ENCODE measurements around the gene ADAM12. TPM values are rescaled to one million over a fixed set of nuclear protein-coding genes. Genes with fewer than 3 reads are reported as not detected.

ADAM12 gene
- total and polyA plus RNA-seq, 2 donors, result 0.96 to 4.6 TPM

DNA sequence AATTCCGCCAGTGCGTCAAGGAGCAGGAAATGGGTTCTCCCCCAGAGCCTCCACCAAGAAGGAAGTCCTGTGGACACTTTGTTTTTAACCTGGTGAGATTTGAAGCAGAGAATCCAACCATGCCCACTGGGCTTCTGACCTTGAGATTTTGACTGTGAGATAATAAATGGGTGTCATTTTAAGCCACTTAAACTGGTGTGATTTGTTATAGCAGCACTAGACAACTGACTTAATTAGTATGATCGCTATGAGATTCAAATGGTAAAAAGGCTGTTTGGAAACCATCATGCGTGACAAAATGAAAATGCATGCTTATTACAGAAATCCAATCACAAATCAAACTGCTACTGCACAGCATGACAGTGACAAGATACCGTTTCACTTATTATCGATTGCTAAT lies 98.0 kb downstream of the ADAM12 start:
- H3K4me3 ChIP-seq (ENCODE audit: low read length in 2 of 2), result no peak overlapping the region
- no peak for DNase-seq (ENCODE audit: low read depth in 6 of 9, low spot score in 9 of 9)
- H3K4me1 ChIP-seq (ENCODE audit: control insufficient read depth in 2 of 2, insufficient read depth in 2 of 2, low read length in 2 of 2), result no peaks in the 10 kb centered on the region
- 86% methylated on average over 6 of the region's 6 CpGs for WGBS
- no peak overlapping the region for H3K27ac ChIP-seq (ENCODE audit: low read depth in 1 of 2, low read length in 1 of 2)
- H3K36me3 ChIP-seq (ENCODE audit: control insufficient read depth in 2 of 2, insufficient read depth in 2 of 2, low read length in 1 of 2), result no peaks in the 10 kb centered on the region
- no peaks in the 10 kb centered on the region for H3K27me3 ChIP-seq (ENCODE audit: control insufficient read depth in 2 of 2, insufficient read depth in 1 of 2, low read length in 1 of 2)
- no peaks in the 10 kb centered on the region for H3K9me3 ChIP-seq (ENCODE audit: control insufficient read depth in 2 of 2, insufficient read depth in 1 of 2, low read length in 1 of 2)

DNA sequence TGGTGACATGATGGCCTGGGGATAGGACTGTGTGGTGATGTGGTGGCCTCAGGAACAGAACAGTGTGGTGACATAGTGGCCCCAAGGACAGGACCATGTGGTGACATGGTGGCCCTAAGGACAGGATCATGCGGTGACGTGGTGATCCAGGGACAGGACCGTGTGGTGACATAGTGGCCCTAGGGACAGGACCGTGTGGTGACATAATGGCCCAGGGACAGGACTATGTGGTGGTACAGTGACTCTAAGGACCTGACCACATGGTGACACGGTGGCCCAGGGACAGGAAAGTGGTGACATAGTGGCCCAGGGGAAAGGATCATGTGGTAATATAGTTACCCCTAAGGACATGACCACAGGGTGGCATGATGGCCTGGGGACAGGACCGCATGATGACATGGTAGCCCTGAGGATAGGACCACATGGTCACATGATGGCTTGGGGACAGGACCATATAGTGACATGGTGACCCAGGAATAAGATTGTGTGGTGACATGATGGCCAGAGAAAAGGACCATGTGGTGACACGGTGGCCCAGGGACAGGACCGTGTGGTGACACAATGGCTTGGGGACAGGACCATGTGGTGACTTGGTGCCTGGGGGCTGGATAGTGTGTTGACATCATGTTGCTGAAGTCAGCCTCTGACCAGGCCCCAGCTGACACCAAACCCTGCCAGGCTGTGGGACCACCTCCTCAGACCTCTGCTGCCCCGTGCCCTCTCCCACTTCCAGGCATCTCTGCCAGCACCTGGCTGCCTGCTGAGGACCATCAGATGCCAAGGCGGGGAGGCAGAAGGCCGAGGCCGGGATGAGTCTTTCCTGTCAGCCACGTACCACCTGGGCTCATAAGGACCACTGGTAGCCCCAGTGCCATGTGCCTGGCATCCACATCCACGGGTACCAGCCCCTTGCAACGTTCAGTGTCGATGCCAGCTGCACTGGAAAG lies 99.5 kb downstream of the ADAM12 start:
- WGBS, result 91% methylated on average over 16 of the region's 16 CpGs
- no peak overlapping the region for H3K27ac ChIP-seq (ENCODE audit: low read depth in 1 of 2, low read length in 1 of 2)
- H3K36me3 ChIP-seq (ENCODE audit: control insufficient read depth in 2 of 2, insufficient read depth in 2 of 2, low read length in 1 of 2), result no peaks in the 10 kb centered on the region
- H3K4me1 ChIP-seq (ENCODE audit: control insufficient read depth in 2 of 2, insufficient read depth in 2 of 2, low read length in 2 of 2), result no peaks in the 10 kb centered on the region
- no peaks in the 10 kb centered on the region for H3K9me3 ChIP-seq (ENCODE audit: control insufficient read depth in 2 of 2, insufficient read depth in 1 of 2, low read length in 1 of 2)
- no peaks in the 10 kb centered on the region for H3K27me3 ChIP-seq (ENCODE audit: control insufficient read depth in 2 of 2, insufficient read depth in 1 of 2, low read length in 1 of 2)
- H3K4me3 ChIP-seq (ENCODE audit: low read length in 2 of 2), result no peak overlapping the region
- DNase-seq (ENCODE audit: low read depth in 6 of 9, low spot score in 9 of 9), result no peak

DNA sequence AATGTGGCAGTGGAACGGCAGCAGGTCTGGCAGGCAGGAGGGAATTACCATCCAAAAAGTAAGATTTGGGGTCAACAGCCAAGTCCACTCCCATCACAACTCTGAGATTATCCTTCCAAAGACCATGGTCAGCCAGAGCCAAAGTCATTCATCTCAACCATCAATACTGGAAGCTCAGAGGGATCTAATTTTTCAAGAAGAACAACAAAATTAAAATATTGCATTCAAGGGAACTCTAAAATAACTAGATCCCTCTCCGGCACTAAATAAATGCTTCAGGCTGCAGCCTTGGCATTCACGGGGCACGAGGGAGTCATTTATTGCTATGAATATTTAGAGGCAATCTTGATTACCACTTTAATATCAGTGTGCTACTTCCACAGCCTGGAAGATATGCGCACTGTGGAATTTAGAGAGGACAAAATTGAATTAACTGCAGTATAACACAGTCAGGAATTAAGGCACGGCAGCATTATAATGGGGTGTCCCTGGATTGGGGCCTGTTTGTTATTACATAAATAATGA lies 102.0 kb downstream of the ADAM12 start:
- no peaks in the 10 kb centered on the region for H3K4me1 ChIP-seq (ENCODE audit: control insufficient read depth in 2 of 2, insufficient read depth in 2 of 2, low read length in 2 of 2)
- H3K27ac ChIP-seq (ENCODE audit: low read depth in 1 of 2, low read length in 1 of 2), result no peak overlapping the region
- H3K36me3 ChIP-seq (ENCODE audit: control insufficient read depth in 2 of 2, insufficient read depth in 2 of 2, low read length in 1 of 2), result no peaks in the 10 kb centered on the region
- H3K27me3 ChIP-seq (ENCODE audit: control insufficient read depth in 2 of 2, insufficient read depth in 1 of 2, low read length in 1 of 2), result no peaks in the 10 kb centered on the region
- DNase-seq (ENCODE audit: low read depth in 6 of 9, low spot score in 9 of 9), result no peak
- 96% methylated on average over 6 of the region's 6 CpGs for WGBS
- H3K9me3 ChIP-seq (ENCODE audit: control insufficient read depth in 2 of 2, insufficient read depth in 1 of 2, low read length in 1 of 2), result no peaks in the 10 kb centered on the region
- no peak overlapping the region for H3K4me3 ChIP-seq (ENCODE audit: low read length in 2 of 2)

DNA sequence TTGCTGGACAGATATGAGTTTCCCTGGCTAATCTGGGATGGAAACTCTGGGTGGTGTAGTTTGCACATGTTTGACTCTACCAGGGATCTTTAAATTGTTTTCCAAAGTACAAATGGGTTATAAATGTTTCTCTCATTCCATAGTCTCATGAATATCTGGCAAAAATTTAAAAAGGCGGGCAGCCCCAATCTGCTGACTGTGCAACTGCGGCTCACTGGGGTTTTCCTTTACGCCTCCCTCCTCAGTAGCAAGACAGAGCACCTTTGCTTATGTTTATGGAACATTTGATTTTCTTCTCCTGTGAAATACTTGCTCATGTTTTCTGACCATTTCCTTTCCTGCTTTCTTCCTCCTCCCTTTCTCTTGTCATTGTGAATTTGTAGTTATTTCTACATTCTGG lies 105.0 kb downstream of the ADAM12 start:
- H3K4me3 ChIP-seq (ENCODE audit: low read length in 2 of 2), result no peak overlapping the region
- H3K27me3 ChIP-seq (ENCODE audit: control insufficient read depth in 2 of 2, insufficient read depth in 1 of 2, low read length in 1 of 2), result no peaks in the 10 kb centered on the region
- no peaks in the 10 kb centered on the region for H3K4me1 ChIP-seq (ENCODE audit: control insufficient read depth in 2 of 2, insufficient read depth in 2 of 2, low read length in 2 of 2)
- H3K36me3 ChIP-seq (ENCODE audit: control insufficient read depth in 2 of 2, insufficient read depth in 2 of 2, low read length in 1 of 2), result no peaks in the 10 kb centered on the region
- 93% methylated on average over 3 of the region's 3 CpGs for WGBS
- no peak overlapping the region for H3K27ac ChIP-seq (ENCODE audit: low read depth in 1 of 2, low read length in 1 of 2)
- no peaks in the 10 kb centered on the region for H3K9me3 ChIP-seq (ENCODE audit: control insufficient read depth in 2 of 2, insufficient read depth in 1 of 2, low read length in 1 of 2)
- no peak for DNase-seq (ENCODE audit: low read depth in 6 of 9, low spot score in 9 of 9)

DNA sequence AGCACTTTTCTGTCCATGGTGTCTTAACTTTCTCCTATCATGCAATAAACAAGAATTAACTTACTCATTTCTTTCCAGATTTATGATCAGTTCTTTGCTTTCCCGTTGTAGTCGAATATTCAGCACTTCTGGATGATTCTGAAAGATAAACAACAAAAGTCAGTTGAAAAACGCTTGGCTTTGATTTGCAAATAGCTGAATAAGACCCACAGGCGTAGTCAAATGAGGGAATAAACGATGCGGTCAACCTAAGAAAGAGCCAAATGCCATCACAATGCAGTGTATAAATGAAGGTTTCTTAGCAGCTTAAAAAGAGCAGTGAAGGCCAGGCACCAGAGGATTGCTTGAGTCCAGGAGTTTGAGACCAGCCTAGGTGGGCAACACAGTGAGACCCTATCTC lies 109.4 kb downstream of the ADAM12 start:
- no peaks in the 10 kb centered on the region for H3K27me3 ChIP-seq (ENCODE audit: control insufficient read depth in 2 of 2, insufficient read depth in 1 of 2, low read length in 1 of 2)
- H3K9me3 ChIP-seq (ENCODE audit: control insufficient read depth in 2 of 2, insufficient read depth in 1 of 2, low read length in 1 of 2), result no peaks in the 10 kb centered on the region
- H3K4me1 ChIP-seq (ENCODE audit: control insufficient read depth in 2 of 2, insufficient read depth in 2 of 2, low read length in 2 of 2), result no peaks in the 10 kb centered on the region
- no peak overlapping the region for H3K4me3 ChIP-seq (ENCODE audit: low read length in 2 of 2)
- H3K27ac ChIP-seq (ENCODE audit: low read depth in 1 of 2, low read length in 1 of 2), result no peak overlapping the region
- H3K36me3 ChIP-seq (ENCODE audit: control insufficient read depth in 2 of 2, insufficient read depth in 2 of 2, low read length in 1 of 2), result no peaks in the 10 kb centered on the region
- 80% methylated on average over 6 of the region's 6 CpGs for WGBS
- DNase-seq (ENCODE audit: low read depth in 6 of 9, low spot score in 9 of 9), result no peak

DNA sequence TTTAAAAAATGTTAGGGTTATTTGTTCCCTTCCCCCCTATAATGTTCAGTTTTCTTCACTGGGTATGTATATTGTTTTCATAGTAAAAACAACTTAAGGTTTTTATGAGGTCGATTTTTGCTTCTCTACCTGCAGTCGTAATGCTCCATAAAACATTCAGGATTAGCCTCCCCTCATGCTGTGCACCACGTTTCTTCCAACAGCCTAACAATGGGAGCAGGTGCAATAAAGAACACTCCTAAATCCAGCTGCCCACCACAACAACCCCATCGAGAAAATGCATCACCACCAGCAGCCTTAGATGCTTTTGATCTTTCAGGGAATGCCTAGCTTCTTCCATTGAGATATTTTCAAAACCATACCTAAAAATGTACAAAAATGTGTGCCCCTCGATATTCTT lies 111.1 kb downstream of the ADAM12 start:
- H3K27me3 ChIP-seq (ENCODE audit: control insufficient read depth in 2 of 2, insufficient read depth in 1 of 2, low read length in 1 of 2), result no peaks in the 10 kb centered on the region
- WGBS, result 61% methylated on average over 5 of the region's 5 CpGs

DNA sequence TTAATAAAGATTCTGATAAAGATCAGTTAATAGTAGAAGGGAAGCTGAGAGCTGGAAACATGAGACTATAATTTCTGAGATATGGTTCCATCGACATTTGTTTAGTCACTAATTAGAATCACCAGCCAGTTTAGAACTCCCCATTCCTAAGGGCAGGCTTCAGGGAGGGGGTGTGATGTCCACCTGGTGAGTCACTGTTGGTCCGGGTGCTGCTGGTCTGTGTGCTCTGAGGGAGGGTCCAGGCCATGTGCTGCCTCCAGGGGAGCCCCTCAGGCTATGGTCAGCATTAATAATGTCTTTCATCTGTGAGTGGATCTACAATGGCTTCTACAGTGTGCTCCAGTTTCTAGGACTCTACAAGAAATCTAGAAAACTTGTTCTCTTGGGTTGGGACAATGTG lies 115.8 kb downstream of the ADAM12 start:
- no peak for DNase-seq (ENCODE audit: low read depth in 6 of 9, low spot score in 9 of 9)

More for the DNA sequence above, 111.1 kb downstream of the ADAM12 start:
- H3K9me3 ChIP-seq (ENCODE audit: control insufficient read depth in 2 of 2, insufficient read depth in 1 of 2, low read length in 1 of 2), result no peaks in the 10 kb centered on the region
- H3K36me3 ChIP-seq (ENCODE audit: control insufficient read depth in 2 of 2, insufficient read depth in 2 of 2, low read length in 1 of 2), result no peaks in the 10 kb centered on the region
- no peak for DNase-seq (ENCODE audit: low read depth in 6 of 9, low spot score in 9 of 9)
- H3K4me3 ChIP-seq (ENCODE audit: low read length in 2 of 2), result no peak overlapping the region
- H3K4me1 ChIP-seq (ENCODE audit: control insufficient read depth in 2 of 2, insufficient read depth in 2 of 2, low read length in 2 of 2), result no peaks in the 10 kb centered on the region
- H3K27ac ChIP-seq (ENCODE audit: low read depth in 1 of 2, low read length in 1 of 2), result no peak overlapping the region

DNA sequence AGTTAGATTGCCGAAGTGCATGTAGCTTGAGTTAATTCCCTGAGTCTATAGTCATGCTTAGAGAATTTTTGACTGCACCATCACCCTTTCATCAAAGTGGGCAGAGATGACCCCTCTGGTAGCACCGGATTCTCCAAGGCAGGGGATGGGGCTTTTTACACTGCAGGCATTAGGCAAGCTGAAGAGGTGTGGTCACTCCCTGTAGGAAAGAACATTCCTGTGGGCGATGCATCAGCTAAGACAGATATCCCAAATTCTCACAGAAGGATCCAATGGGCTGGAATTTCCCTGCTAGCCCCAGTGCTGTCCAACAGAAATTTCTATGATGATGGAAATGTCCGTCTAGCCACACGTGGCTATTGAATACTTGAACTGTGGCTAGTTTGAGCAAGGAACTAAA lies 118.2 kb downstream of the ADAM12 start:
- no peak for DNase-seq (ENCODE audit: low read depth in 6 of 9, low spot score in 9 of 9)
- Histone ChIP-seq H3K27me3 (ENCODE audit: control insufficient read depth in 2 of 2, insufficient read depth in 1 of 2, low read length in 1 of 2) (no peaks in the 10 kb centered on the region), H3K27ac (ENCODE audit: low read depth in 1 of 2, low read length in 1 of 2) (no peak overlapping the region), H3K36me3 (ENCODE audit: control insufficient read depth in 2 of 2, insufficient read depth in 2 of 2, low read length in 1 of 2) (no peaks in the 10 kb centered on the region), H3K9me3 (ENCODE audit: control insufficient read depth in 2 of 2, insufficient read depth in 1 of 2, low read length in 1 of 2) (peaks cover 0 to 5% of the 10 kb centered on the region in 2 donors), H3K4me3 (ENCODE audit: low read length in 2 of 2) (no peak overlapping the region), H3K4me1 (ENCODE audit: control insufficient read depth in 2 of 2, insufficient read depth in 2 of 2, low read length in 2 of 2) (no peaks in the 10 kb centered on the region)
- 95% methylated on average over 5 of the region's 5 CpGs for WGBS

More for the DNA sequence above, 115.8 kb downstream of the ADAM12 start:
- Histone ChIP-seq H3K27ac (ENCODE audit: low read depth in 1 of 2, low read length in 1 of 2) (no peak overlapping the region), H3K4me1 (ENCODE audit: control insufficient read depth in 2 of 2, insufficient read depth in 2 of 2, low read length in 2 of 2) (no peaks in the 10 kb centered on the region), H3K4me3 (ENCODE audit: low read length in 2 of 2) (no peak overlapping the region), H3K9me3 (ENCODE audit: control insufficient read depth in 2 of 2, insufficient read depth in 1 of 2, low read length in 1 of 2) (no peaks in the 10 kb centered on the region), H3K27me3 (ENCODE audit: control insufficient read depth in 2 of 2, insufficient read depth in 1 of 2, low read length in 1 of 2) (no peaks in the 10 kb centered on the region), H3K36me3 (ENCODE audit: control insufficient read depth in 2 of 2, insufficient read depth in 2 of 2, low read length in 1 of 2) (no peaks in the 10 kb centered on the region)
- WGBS, result 93% methylated on average over 2 of the region's 2 CpGs

DNA sequence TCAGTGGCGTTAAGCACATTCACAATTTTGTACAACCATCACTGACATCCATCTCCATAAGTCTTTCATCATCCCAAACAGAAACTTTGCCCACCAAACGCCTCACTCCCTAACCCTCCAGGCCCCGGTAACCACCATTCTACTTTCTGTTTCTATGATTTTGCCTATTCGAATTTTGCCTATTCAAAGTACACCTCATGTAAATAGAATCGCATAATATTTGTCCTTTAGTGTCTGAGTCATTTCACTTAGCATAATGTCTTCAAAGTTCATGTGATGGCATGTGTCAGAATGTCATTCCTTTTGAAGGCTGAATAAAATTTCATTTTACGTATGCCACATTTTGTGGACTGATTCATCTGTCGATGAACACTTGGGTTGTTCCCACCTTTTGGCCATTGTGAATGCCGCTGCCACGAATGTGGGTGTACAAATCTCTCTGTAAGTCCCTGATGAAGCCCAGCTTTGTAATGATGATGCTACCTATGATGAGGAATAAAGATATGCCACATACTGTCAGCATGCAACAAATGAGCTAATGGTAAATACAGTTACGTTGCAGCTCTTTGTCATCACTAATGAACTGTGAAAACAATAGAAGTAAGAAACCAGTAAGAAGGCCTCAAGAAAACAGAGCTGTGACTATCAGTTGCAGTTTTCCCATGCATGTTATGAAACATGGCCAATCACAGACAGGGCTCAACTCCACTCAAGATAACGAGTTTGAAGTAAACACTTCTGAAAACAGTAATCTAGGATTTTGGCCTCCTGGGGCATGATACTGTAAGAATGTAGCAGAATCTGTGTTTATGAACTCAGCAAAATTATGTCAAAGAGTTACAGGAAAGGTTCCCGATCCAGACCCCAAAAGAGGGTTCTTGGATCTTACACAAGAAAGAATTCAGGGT lies 120.0 kb downstream of the ADAM12 start:
- WGBS, result 87% methylated on average over 12 of the region's 12 CpGs
- Histone ChIP-seq H3K4me3 (ENCODE audit: low read length in 2 of 2) (no peak overlapping the region), H3K9me3 (ENCODE audit: control insufficient read depth in 2 of 2, insufficient read depth in 1 of 2, low read length in 1 of 2) (peaks cover 0 to 5% of the 10 kb centered on the region in 2 donors), H3K27ac (ENCODE audit: low read depth in 1 of 2, low read length in 1 of 2) (no peak overlapping the region), H3K4me1 (ENCODE audit: control insufficient read depth in 2 of 2, insufficient read depth in 2 of 2, low read length in 2 of 2) (no peaks in the 10 kb centered on the region), H3K36me3 (ENCODE audit: control insufficient read depth in 2 of 2, insufficient read depth in 2 of 2, low read length in 1 of 2) (no peaks in the 10 kb centered on the region), H3K27me3 (ENCODE audit: control insufficient read depth in 2 of 2, insufficient read depth in 1 of 2, low read length in 1 of 2) (no peaks in the 10 kb centered on the region)
- DNase-seq (ENCODE audit: low read depth in 6 of 9, low spot score in 9 of 9), result no peak

Measured in thymus (tissue), 11 donors.